Choroid plexus epithelial cell (primary cell): ENCODE measurements around the gene NUS1.
"Not testable (repeated sequence)": the region's sequence is repeated elsewhere in the genome, so short reads cannot be mapped to it uniquely, and the experiment has no call there.

Experiments
- DNase-seq: peaks from one replicate; pipeline ENCODE4 v3.0.0-alpha.2; 2010; ENCODE audit warnings: low read depth
- H3K4me3 ChIP-seq: 2 replicates; pipeline ENCODE4 v1.5.1; 2011; ENCODE audit warnings: low read depth, mild to moderate bottlenecking, control low read depth, low read length, moderate library complexity
- CTCF ChIP-seq: conservative IDR thresholded peaks from 2 replicates; pipeline ENCODE4 v1.5.1; 2011; ENCODE audit warnings: low read depth, mild to moderate bottlenecking, control low read depth, inconsistent platforms, low read length, moderate library complexity

Gene NUS1

GRCh38 chr6:117718895-117719294 lies 43.6 kb downstream of the NUS1 start:
- H3K4me3 ChIP-seq: no peak overlapping the region
- DNase-seq: no peak
- no peak for TF ChIP-seq CTCF

- H3K4me3 ChIP-seq, DNase-seq: not testable (repeated sequence)
Observed at GRCh38 chr6:117721520-117721919, 46.3 kb downstream of the NUS1 start.

GRCh38 chr6:117728626-117729025 lies 53.4 kb downstream of the NUS1 start:
- no peak overlapping the region for H3K4me3 ChIP-seq
- no peak for DNase-seq
- TF ChIP-seq CTCF: no peak

- no peak for TF ChIP-seq CTCF
- no peak for DNase-seq
- no peak overlapping the region for H3K4me3 ChIP-seq
Observed at GRCh38 chr6:117729613-117730012, 54.3 kb downstream of the NUS1 start.

- TF ChIP-seq CTCF: no peak
- no peak overlapping the region for H3K4me3 ChIP-seq
- no peak for DNase-seq
Observed at GRCh38 chr6:117733341-117733740, 58.1 kb downstream of the NUS1 start.

- no peak for TF ChIP-seq CTCF
- DNase-seq: no peak
- H3K4me3 ChIP-seq: no peak overlapping the region
Observed at GRCh38 chr6:117739869-117740268, 64.6 kb downstream of the NUS1 start.

GRCh38 chr6:117740605-117741004 lies 65.3 kb downstream of the NUS1 start:
- no peak for DNase-seq
- no peak for TF ChIP-seq CTCF
- H3K4me3 ChIP-seq: no peak overlapping the region

GRCh38 chr6:117750675-117751074 lies 75.4 kb downstream of the NUS1 start:
- not testable (repeated sequence) for H3K4me3 ChIP-seq, DNase-seq
